HT1080 (cell line): ENCODE data around the gene ADAM20. TPM values are rescaled to one million over a fixed set of nuclear protein-coding genes. Genes with fewer than 3 reads are reported as not detected.
"Not testable (repeated sequence)": the region's sequence is repeated elsewhere in the genome, so short reads cannot be mapped to it uniquely, and the experiment has no call there.

Experiments
- DNase-seq: peaks from one replicate; pipeline ENCODE4 v3.0.0-alpha.2; 2015; ENCODE audit warnings: low read depth
- polyA plus RNA-seq, 2 experiments: library from polyadenylated mRNA; depleted of rRNA; stranded (reverse); fragments of >200 nt; gene quantifications; 2 replicates each; pipeline ENCODE4 v1.2.3, GENCODE V29; 2015
- total RNA-seq: library from RNA; depleted of rRNA; stranded (reverse); fragments of >200 nt; shearing (Covaris generic); gene quantifications from 2 replicates; pipeline ENCODE4 v1.2.3, GENCODE V29; 2014; rRNA removed

Gene ADAM20
- 0.03 and 0.13 TPM in 2 replicates for total RNA-seq
- polyA plus RNA-seq (2015; cell fraction: cytosol; rRNA removed) = 0.10 TPM in 1 of 2 replicates, not detected in the other
- polyA plus RNA-seq (2015; cell fraction: nucleus; rRNA removed) = 0.10 and 0.33 TPM in 2 replicates

GRCh38 chr14:70534904-70535303 lies at the start of gene ADAM20:
TSS of gene ADAM20 (minus strand) at chr14:70535004. CDS start at chr14:70524757, 10,247 bp downstream.
- no peak for DNase-seq

- DNase-seq = no peak
These were observed 42.1 kb upstream of the ADAM20 start for GRCh38 chr14:70576891-70577290.

DNA sequence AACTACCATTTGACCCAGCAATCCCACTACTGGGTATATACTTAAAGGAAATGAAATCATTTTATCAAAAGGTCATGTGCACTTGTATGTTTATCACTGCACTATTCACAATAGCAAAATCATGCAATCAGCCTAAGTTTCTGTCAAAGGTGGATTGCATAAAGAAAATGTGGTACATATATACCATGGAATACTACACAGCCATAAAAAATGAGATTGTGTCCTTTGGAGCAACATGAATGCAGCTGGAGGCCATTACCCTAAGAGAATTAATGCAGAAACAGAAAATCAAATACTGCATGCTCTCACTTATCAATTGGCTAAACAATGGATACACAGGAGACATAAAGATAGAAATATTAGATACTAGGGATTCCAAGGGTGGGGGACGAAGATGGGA lies 38.2 kb upstream of the ADAM20 start:
- no peak for DNase-seq

DNA sequence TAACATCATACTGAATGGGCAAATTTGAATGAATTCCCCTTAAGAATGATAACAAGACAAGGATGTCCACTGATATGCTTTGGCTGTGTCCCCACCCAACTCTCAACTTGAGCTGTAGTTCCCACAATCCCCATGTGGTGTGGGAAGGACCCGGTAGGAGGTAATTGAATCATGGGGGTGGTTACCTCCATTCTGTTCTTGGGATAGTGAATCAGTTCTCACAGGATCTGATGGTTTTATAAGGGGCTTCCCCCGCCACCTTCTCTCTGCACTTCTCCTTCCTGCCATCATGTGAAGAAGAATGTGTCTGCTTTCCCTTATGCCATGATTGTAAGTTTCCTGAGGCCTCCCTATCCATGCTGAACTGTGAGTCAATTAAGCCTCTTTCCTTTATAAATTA lies 36.3 kb upstream of the ADAM20 start:
- peak; percentile 2 for DNase-seq

- DNase-seq = peak; percentile 32
These were observed 33.0 kb upstream of the ADAM20 start for GRCh38 chr14:70567791-70568190.

DNA sequence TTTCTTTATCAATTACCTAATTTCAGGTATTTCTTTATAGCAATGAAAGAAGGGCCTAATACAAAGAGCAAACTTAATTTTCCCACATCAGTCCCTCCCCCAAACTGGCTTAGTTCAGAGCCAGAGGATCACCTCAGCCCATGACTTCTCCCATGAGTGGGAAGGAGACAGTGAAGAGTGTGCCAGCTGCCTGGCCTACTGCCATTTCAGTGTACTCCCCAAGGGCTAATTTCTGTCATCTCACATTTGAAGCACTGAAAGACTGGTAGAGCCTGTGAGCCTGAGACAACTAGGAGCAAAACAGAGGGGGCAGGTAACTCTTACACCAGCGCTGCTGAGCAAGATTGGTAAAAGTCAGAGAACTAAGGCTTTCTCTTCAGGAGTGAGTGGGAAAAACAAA lies 29.1 kb upstream of the ADAM20 start:
- DNase-seq = no peak

GRCh38 chr14:70563417-70563816 lies 28.6 kb upstream of the ADAM20 start:
- DNase-seq = no peak

- no peak for DNase-seq
These were observed 23.6 kb upstream of the ADAM20 start for GRCh38 chr14:70558356-70558755.

DNA sequence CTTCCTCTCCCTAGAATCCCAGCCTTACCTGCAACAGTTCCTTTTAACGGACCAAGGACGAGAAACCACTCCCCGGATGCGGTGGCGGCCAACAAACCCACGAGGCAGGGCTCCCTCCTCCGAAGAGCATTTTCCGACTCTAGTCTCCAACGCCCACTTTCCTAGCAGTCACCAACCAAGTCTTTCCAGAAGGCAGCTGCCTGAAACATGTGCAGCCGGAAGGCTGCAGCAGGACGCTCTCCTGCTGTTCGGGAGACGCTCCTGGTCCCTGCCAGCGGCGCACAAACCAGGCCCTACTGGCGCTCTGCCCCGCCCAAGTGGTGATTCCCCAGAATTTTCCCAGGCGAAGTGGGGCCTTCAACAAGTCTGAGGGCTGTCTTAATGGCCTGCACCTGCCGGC lies 21.1 kb upstream of the ADAM20 start:
- DNase-seq = no peak

- no peak for DNase-seq
These were observed 3.3 kb upstream of the ADAM20 start for GRCh38 chr14:70538087-70538486.

DNA sequence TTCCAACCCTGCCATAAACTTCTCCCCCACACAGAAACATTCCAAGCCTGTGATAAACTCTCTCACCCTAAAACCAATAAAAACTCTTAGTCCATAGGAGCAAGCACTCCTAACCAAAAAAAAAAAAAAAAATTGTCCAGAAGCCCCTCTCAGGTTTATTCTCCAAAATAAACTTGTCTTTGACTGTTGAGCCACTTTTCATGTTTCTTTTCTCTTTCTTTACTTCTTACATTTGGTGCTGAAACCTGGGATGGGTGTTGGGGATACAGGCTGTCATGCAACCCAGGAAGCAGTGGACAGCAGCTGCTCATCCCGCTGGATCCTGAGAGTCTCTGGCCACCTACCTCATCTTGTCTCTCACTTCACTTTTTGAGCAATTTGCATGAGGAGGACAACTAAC lies 2.0 kb upstream of the ADAM20 start:
- DNase-seq = no peak

DNA sequence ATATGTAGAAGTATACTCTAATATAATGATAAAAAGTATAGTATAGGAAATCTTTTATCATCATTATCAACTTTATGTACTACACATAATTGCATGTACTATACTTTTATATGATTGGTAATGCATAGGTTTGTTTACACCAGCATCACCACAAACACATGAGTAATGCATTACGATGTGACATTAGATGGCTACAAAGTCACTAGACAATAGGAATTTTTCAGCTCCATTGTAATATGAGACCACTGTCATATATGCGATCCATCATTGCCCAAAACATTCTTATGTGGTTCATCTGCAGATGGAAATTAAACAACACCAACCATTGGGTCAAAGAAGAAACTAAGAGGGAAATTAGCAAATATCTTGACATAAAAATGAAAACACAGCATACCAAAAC lies 4.4 kb downstream of the ADAM20 start:
- no peak for DNase-seq

DNA sequence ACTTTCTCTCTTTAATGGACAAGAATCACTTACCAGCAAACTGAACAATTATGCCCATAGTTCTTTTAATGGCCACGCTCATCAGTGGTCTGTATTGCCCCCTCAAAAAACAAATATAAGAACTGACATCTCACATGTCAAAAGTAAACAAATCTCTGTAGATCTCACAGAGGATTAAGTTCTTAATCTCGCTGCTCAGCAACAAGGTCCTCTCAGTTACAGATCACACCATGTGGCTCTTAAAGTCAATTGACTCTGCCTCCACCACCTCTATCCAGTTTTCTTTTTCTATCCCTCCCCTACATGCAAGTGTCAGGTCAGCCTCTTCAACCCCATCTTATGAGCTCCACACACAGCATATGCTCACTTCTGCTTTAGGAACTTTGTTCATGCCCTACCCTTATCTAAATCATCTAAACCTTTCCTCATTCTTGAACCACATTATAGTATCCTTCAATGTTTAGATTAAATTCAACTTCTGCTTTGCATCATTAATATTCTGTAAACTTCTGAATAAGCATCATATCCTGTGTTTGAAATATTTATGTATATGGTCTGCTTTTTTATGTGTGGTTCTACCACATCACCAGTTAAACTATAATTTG lies 7.2 kb downstream of the ADAM20 start:
- no peak for DNase-seq

DNA sequence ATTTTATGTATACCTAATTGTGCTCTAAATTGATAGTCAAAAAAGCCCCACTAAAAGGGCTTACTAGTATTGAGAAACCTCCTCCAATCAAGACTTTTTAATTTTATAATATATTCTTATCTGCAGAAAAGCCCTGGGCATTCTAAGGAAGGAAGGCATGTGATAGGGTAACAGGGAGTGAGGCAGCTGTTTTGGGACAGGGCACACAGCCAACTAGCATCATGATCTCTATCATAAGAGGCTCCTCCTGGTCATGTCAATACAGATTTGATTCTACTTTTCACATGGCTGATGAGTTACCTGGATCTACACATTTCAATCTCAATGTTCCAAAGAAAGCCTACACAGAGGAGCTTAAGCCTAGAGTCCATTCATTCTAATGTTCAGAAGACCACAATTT lies 9.1 kb downstream of the ADAM20 start:
- no peak for DNase-seq

- DNase-seq = peak; percentile 63
These were observed 19.0 kb downstream of the ADAM20 start for GRCh38 chr14:70515811-70516210.

DNA sequence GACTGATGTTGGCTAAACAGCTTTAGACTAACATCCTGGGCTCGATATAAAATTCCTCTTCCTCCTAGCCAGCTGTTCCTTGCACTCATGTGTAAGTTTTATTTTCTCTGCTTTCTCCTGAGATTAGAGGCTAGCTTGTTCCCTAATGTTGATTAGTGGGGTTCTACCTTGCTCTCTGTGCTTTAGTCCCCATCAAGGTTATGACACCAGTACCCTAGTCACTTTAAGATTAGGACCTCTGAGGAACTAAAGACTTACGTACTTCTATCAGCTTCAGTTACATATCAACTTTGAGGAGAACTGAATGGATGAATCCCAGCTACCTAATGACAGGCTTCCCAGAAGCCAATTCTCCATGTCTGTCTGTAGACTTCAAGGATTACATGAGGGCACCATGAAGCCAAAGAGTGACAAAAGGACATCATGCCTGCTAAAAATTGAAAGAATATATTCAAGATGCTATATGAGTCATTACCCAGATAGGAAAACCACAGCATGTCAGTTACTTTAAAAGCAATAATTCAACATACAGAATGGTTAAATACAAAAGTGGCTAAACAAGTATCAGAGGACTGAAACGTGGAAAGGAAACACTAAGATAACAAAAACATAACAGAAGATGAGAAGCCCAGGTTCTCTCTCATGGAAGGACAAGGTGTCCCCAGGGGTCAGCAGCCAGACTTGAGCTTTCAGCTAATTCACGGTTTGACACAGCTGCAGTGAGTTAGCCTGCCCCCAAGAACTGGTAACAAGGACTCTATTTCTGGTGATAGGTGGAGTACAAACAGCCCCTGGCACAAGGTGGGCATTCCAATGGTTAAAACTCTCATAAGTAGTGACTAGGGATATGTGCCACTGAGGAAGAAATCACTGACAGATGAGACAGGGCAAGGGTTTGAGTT lies 20.4 kb downstream of the ADAM20 start:
- peak; percentile 29 for DNase-seq

DNA sequence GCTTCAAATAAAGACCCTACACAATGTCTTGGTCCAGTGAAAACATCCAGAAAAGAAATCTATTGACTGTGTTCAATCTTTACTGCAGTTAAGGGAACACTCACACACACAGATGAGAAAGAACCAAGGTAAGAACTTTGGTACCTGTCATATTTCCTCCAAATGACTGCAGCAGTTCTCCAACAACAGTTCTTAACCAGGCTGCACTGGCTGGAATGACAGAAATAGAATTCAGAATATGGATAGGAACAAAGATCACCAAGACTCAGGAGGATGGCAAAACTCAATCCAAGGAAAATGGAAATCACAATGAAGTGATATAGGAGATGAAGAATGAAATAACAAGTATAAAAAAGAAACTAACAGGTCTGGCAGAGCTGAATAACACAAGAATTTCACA lies 36.6 kb downstream of the ADAM20 start:
- DNase-seq = no peak

DNA sequence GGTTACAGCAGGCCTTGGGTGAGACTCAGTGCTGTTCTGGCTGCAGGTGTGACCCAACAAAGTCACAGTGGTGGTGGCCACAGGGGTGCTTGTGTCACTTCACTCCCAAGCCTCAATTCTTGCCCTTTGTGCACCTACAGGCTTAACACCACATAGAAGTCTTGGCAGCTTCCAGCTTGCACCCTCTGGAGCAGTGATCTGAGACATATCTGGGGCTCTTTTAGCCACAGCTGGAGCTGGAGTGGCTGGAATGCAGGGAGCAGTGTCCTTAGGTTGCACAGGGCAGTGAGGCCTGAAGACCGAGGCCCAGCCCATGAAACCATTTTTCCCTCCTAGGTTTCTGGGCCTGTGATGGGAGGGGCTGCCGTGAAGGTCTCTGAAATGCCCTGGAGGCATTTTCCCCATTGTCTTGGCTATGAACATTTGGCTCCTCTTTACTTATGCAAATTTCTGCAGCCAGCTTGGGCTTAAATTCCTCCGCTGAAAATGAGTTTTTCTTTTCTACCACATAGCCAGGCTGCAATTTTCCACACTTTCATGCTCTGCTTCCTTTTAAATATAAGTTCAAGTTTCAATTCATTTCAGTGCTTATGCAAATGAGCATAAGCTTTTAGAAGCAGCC lies 45.1 kb downstream of the ADAM20 start:
- no peak for DNase-seq

- not testable (repeated sequence) for DNase-seq
These were observed 57.3 kb downstream of the ADAM20 start for GRCh38 chr14:70477356-70478105.

DNA sequence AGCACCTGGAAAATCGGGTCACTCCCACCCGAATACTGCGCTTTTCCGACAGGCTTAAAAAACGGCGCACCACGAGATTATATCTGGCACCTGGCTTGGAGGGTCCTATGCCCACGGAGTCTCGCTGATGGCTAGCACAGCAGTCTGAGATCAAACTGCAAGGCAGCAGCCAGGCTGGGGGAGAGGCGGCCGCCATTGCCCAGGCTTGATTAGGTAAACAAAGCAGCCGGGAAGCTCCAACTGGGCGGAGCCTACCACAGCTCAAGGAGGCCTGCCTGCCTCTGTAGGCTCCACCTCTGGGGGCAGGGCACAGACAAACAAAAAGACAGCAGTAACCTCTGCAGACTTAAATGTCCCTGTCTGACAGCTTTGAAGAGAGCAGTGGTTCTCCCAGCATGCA lies 59.3 kb downstream of the ADAM20 start:
- DNase-seq = not testable (repeated sequence)

GRCh38 chr14:70473825-70474224 lies 61.0 kb downstream of the ADAM20 start:
- DNase-seq = no peak
